HepG2 (cell line): Measurements from ENCODE around the gene XPOT. TPM values are rescaled to one million over a fixed set of nuclear protein-coding genes. Genes with fewer than 3 reads are reported as not detected.

ENCODE experiments used
- ATAC-seq: fragments of 200-7000 bp; cut with Tn5 transposase; 3 replicates; pipeline ENCODE4 v1.9.1; 2020; ENCODE audit warnings: mild to moderate bottlenecking, moderate library complexity
- BruUV-seq: library from RNA; stranded (reverse); fragments of 400-500 nt; replicated peaks from 2 replicates; lab custom pipeline; 2021; lab: Mats Ljungman, UMichigan
- CTCF ChIA-PET: fragments of 300-600 bp; formaldehyde crosslinking; extraction: SDS; loops from one replicate; lab custom pipeline; 2021; ENCODE audit warnings: low total read pairs, inconsistent platforms, low intra/inter-chr PET ratio; lab: Yijun Ruan, JAX
- POLR2A ChIA-PET: fragments of 350-600 bp; sonication (Branson Sonifier 250); formaldehyde crosslinking; loops from one replicate; lab custom pipeline; 2020; ENCODE audit warnings: antibody characterized with exemption, inconsistent platforms; lab: Yijun Ruan, JAX
- DNase-seq: peaks from one replicate; pipeline ENCODE4 v3.0.0-alpha.2; 2015; ENCODE audit warnings: low spot score
- FAIRE-seq: peaks from 3 replicates; lab custom pipeline; 2011; peaks lifted over from hg19 to GRCh38; lab: Jason Lieb, UNC
- H2AFZ ChIP-seq: one replicate; pipeline ENCODE4 v1.6.1; 2011; ENCODE audit warnings: low read length, inconsistent platforms
- H3K27ac ChIP-seq: fragments of 300-600 bp; 3 replicates; pipeline ENCODE4 v1.8.0; 2011; ENCODE audit warnings: mixed run types, mild to moderate bottlenecking, mixed read lengths, low read length, inconsistent platforms; ENCODE audit not compliant: insufficient read depth; ENCODE audit errors: extremely low read length
- H3K27me3 ChIP-seq, 2 experiments: fragments of 200-600 bp in 1 of 2; 2 replicates in 1 of 2; 3 replicates in 1 of 2; pipeline versions ENCODE4 v1.6.0 to v1.8.0; 2011; ENCODE audit warnings: low read length in 2 of 2, mild to moderate bottlenecking in 2 of 2, moderate library complexity in 2 of 2, inconsistent platforms in 1 of 2; ENCODE audit not compliant: insufficient read depth in 2 of 2, control insufficient read depth in 1 of 2
- H3K36me3 ChIP-seq, 2 experiments: fragments of 200-600 bp in 1 of 2; replicated peaks in 1 of 2; 2 replicates in 1 of 2; 3 replicates in 1 of 2; pipeline versions ENCODE4 v1.5.1 to v1.8.0; 2011; ENCODE audit warnings: low read length in 2 of 2, inconsistent platforms in 1 of 2; ENCODE audit not compliant: insufficient read depth in 2 of 2, control insufficient read depth in 1 of 2
- H3K4me1 ChIP-seq: 2 replicates; pipeline ENCODE4 v1.5.1; 2012; ENCODE audit warnings: low read length, inconsistent platforms; ENCODE audit not compliant: insufficient read depth
- H3K4me2 ChIP-seq: 2 replicates; pipeline ENCODE4 v1.6.0; 2011; ENCODE audit warnings: low read depth, low read length, inconsistent platforms
- H3K4me3 ChIP-seq, 3 experiments: fragments of 200-600 bp in 1 of 3; sonication (generic), shearing (Covaris generic) in 1 of 3; replicated peaks in 1 of 3; 2 replicates each; pipeline ENCODE4 v1.5.1; 2011 to 2016; ENCODE audit warnings: low read length in 3 of 3, inconsistent platforms in 2 of 3, low read depth in 2 of 3, mild to moderate bottlenecking in 2 of 3, control low read depth in 1 of 3, mixed read lengths in 1 of 3; ENCODE audit not compliant: insufficient read depth in 1 of 3
- H3K79me2 ChIP-seq: one replicate; pipeline ENCODE4 v1.6.1; 2011; ENCODE audit warnings: low read length, inconsistent platforms; ENCODE audit not compliant: insufficient read depth
- H3K9ac ChIP-seq: 2 replicates; pipeline ENCODE4 v1.6.0; 2011; ENCODE audit warnings: mild to moderate bottlenecking, low read depth, low read length, inconsistent platforms; ENCODE audit not compliant: insufficient read depth
- H3K9me3 ChIP-seq: 2 replicates; pipeline ENCODE4 v1.5.1; 2012; ENCODE audit warnings: mild to moderate bottlenecking, low read length
- H4K20me1 ChIP-seq: 2 replicates; pipeline ENCODE4 v1.6.0; 2011; ENCODE audit warnings: inconsistent platforms, mild to moderate bottlenecking, low read length, moderate library complexity; ENCODE audit not compliant: insufficient read depth
- RBFOX2 ChIP-seq: fragments of 200-400 bp; formaldehyde crosslinking; IDR thresholded peaks from 2 replicates; pipeline ENCODE4 v1.6.1; 2017; ENCODE audit warnings: low read depth, mild to moderate bottlenecking, low read length
- ZNF333 ChIP-seq: sonication (generic); formaldehyde crosslinking; IDR thresholded peaks from 2 replicates; pipeline ENCODE4 v1.4.0; 2020; ENCODE audit warnings: mild to moderate bottlenecking, missing genetic modification reagents, borderline replicate concordance
- ZNF337 ChIP-seq: sonication (generic); formaldehyde crosslinking; IDR thresholded peaks from 2 replicates; pipeline ENCODE4 v1.5.1; 2020; ENCODE audit warnings: missing genetic modification reagents, low read depth, mild to moderate bottlenecking, borderline replicate concordance
- WGBS: methylation state at CpG from one replicate; pipeline ENCODE4 v1.1.6; 2017; ENCODE audit warnings: low lambda C conversion rate; 5-methylcytosine and 5-hydroxymethylcytosine counted together
- in situ Hi-C: cut with HindIII; loops from 2 replicates; pipeline ENCODE4 v1.10.0; 2017; ENCODE audit warnings: low pct_unique_long_range_greater_than_20kb; ENCODE audit not compliant: extremely low pct_ligation_motif_present
- intact Hi-C: fragments of 100-400 bp; cut with micrococcal nuclease; formaldehyde crosslinking; loops from one replicate; pipeline ENCODE4 v1.10.0; 2022; ENCODE audit not compliant: unreplicated experiment
- polyA plus RNA-seq, 8 experiments: library from polyadenylated mRNA; depleted of rRNA in 3 of 8; stranded (reverse) in 7 of 8; unstranded in 1 of 8; fragments of >200 nt; fragmentation: Illumina TruSeq in 4 of 8; extraction: Trizol in 4 of 8; gene quantifications; 2 replicates each; pipeline versions ENCODE4 v1.2.1 to v1.2.3, GENCODE V29; 2011 to 2016; ENCODE audit warnings: low read depth in 4 of 8, missing spikeins in 1 of 8, mixed read lengths in 1 of 8; ENCODE audit not compliant: insufficient read depth in 1 of 8
- total RNA-seq, 5 experiments: library from RNA; depleted of rRNA; stranded (reverse); fragments of >200 nt; fragmentation: Illumina TruSeq; extraction: Trizol; gene quantifications; 2 replicates each; pipeline ENCODE4 v1.2.3, GENCODE V29; 2016; ENCODE audit warnings: low read depth in 1 of 5
- TF ChIP-seq, protein P1 (sequence below): conservative IDR thresholded peaks from 2 replicates; pipeline ENCODE4 v1.6.1; 2018; ENCODE audit warnings: missing genetic modification reagents

The XPOT gene
- total and polyA plus RNA-seq, 2 of the 13 experiments (the other 11 are each of a cell fraction or from before 2014, with no cell fraction given): 93.8 to 102 TPM

DNA sequence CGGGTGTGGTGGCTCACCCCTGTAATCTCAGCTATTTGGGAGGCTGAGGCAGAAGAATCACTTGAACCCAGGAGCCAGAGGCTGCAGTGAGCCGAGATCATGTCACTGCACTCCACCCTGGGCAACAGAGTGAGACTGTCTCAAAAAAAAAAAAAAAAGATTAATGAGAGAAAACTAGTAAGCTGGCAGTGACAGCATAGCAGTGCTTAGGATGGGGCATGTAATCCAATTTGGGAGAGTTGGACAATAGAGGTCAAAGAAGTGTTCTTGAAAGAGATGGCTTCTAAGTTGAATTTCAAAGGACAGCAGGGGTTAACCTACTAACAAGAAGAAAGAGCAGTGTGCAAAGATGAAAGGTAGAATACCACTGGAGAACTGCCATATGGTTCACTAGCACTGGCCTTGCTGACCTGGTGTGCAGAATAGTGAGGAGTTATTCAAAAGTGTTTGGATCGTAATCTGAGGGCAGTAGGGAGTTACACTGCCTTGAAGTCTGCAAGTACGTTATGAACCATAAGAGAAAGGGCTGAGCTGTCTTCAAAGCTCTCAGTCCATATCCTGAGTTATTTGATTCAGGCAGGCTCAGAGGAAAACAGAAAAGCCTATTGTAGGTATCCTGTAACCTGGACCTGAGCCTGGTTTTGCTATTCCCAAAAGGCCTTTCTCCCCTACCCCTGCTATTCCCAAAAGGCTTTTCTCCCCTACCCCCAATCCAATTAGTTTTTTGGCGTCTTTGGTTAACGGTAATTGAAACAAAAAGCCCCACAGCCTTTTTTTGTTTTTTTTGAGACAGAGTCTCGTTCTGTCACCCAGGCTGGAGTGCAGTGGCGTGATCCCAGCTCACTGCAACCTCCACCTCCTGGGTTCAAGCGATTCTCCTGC lies 3.4 kb downstream of the XPOT start (continued):
- no peak for TF ChIP-seq ZNF333
- TF ChIP-seq, all 625 proteins: peak for 5

DNA sequence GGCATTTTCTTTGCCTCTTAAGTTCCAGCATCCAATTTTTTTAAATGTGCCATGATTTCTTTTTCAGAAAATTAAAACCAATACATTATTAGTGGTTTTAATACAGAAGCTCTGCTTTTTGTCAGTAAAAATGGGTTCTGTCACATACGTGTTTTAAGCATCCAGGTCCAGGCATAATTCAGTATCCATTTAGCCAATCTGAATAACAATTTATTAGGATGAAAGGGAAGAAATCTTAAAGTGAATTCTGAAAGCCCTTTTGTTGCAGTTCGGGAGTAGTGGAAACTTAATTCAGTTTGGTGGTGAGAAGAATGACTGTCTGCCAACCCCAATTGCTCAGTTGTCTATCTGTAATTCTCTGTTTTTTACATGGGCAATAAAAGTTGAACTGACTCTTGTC lies 7.2 kb downstream of the XPOT start:
- no peak for ATAC-seq

More for the DNA sequence above, 7.2 kb downstream of the XPOT start:
- H3K79me2 ChIP-seq: peaks cover 49% of the 10 kb centered on the region
- FAIRE-seq (no peak), DNase-seq (no peak)
- H3K9me3 ChIP-seq: no peaks in the 10 kb centered on the region
- no peak overlapping the region for H3K27ac ChIP-seq
- peaks cover 11 to 64% of the 10 kb centered on the region in 2 experiments for H3K36me3 ChIP-seq
- 97% methylated on average over 2 of the region's 2 CpGs for WGBS
- in situ Hi-C loops: no loop called here
- no peak overlapping the region for H3K9ac ChIP-seq
- TF ChIP-seq RBFOX2 (0 out of 2 replicates have a peak, but pooled peaks have one; percentile 9), ZNF337 (no peak)
- TF ChIP-seq, protein P1, sequence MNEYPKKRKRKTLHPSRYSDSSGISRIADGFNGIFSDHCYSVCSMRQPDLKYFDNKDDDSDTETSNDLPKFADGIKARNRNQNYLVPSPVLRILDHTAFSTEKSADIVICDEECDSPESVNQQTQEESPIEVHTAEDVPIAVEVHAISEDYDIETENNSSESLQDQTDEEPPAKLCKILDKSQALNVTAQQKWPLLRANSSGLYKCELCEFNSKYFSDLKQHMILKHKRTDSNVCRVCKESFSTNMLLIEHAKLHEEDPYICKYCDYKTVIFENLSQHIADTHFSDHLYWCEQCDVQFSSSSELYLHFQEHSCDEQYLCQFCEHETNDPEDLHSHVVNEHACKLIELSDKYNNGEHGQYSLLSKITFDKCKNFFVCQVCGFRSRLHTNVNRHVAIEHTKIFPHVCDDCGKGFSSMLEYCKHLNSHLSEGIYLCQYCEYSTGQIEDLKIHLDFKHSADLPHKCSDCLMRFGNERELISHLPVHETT (CRISPR knock-in tag): no peak
- H3K4me2 ChIP-seq: no peak overlapping the region
- CTCF ChIA-PET: no interaction called here
- no peaks in the 10 kb centered on the region for H3K27me3 ChIP-seq
- POLR2A ChIA-PET: no interaction called here
- no peak overlapping the region for H3K4me3 ChIP-seq
- intact Hi-C loops: no loop called here
- peaks cover 9% of the 10 kb centered on the region for H4K20me1 ChIP-seq
- H2AFZ ChIP-seq: no peak overlapping the region
- peaks cover 31% of the 10 kb centered on the region for H3K4me1 ChIP-seq
- no TSS peak for BruUV-seq
